Loucy (cell line): ENCODE results near the gene IFNAR2.

Experiments used
- CTCF ChIP-seq: fragments of 200-600 bp; sonication (generic); conservative IDR thresholded peaks from 2 replicates; pipeline ENCODE4 v1.5.1; 2014; ENCODE audit warnings: mild to moderate bottlenecking, antibody characterized with exemption, low read length
- EZH2phosphoT487 ChIP-seq: fragments of 200-600 bp; IDR thresholded peaks from 2 replicates; pipeline ENCODE4 v1.6.1; 2018; ENCODE audit warnings: antibody characterized with exemption, mild to moderate bottlenecking, moderate library complexity, borderline replicate concordance

GRCh38 chr21:33267250-33267649 lies 37.5 kb downstream of the IFNAR2 start:
- no peak for TF ChIP-seq CTCF
- no peak for TF ChIP-seq EZH2phosphoT487
